Stimulated activated CD4-positive, alpha-beta T cell treated with anti-CD3 and anti-CD28 coated beads, Interleukin-12 subunit alpha, Interleukin-12 subunit beta, amount 100 ng/mL, for 24 hours (primary cell): ENCODE measurements around the gene GRIK3.

Source experiments
- DNase-seq, 2 experiments: peaks; one replicate each; pipeline ENCODE4 v3.0.0-alpha.2; 2020; ENCODE audit warnings: low read depth in 2 of 2

GRIK3 gene

GRCh38 chr1:36981126-36981525, 53.2 kb downstream of the GRIK3 start:
- DNase-seq, result no peak

GRCh38 chr1:36977731-36978406, 56.4 kb downstream of the GRIK3 start:
- DNase-seq, result no peak

- no peak for DNase-seq
These were observed 58.7 kb downstream of the GRIK3 start for GRCh38 chr1:36975642-36976041.

GRCh38 chr1:36973056-36973455, 61.3 kb downstream of the GRIK3 start:
- no peak for DNase-seq

- DNase-seq, result no peak
These were observed 62.3 kb downstream of the GRIK3 start for GRCh38 chr1:36971852-36972618.

- DNase-seq, result no peak
These were observed 65.6 kb downstream of the GRIK3 start for GRCh38 chr1:36968730-36969129.

GRCh38 chr1:36966242-36966641, 68.1 kb downstream of the GRIK3 start:
- DNase-seq, result no peak

GRCh38 chr1:36965275-36966159, 68.8 kb downstream of the GRIK3 start:
- no peak for DNase-seq

- DNase-seq, result no peak
These were observed 69.5 kb downstream of the GRIK3 start for GRCh38 chr1:36964830-36965229.

- no peak for DNase-seq
These were observed 71.3 kb downstream of the GRIK3 start for GRCh38 chr1:36963006-36963405.

- no peak for DNase-seq
These were observed 73.2 kb downstream of the GRIK3 start for GRCh38 chr1:36961062-36961615.

GRCh38 chr1:36956570-36956969, 77.7 kb downstream of the GRIK3 start:
- DNase-seq, result no peak

GRCh38 chr1:36955016-36955415, 79.3 kb downstream of the GRIK3 start:
- no peak for DNase-seq

- no peak for DNase-seq
These were observed 81.3 kb downstream of the GRIK3 start for GRCh38 chr1:36953061-36953460.

GRCh38 chr1:36951761-36952160, 82.6 kb downstream of the GRIK3 start:
- DNase-seq, result no peak

GRCh38 chr1:36951292-36951750, 83.0 kb downstream of the GRIK3 start:
- DNase-seq, result no peak

GRCh38 chr1:36950604-36951291, 83.6 kb downstream of the GRIK3 start:
- DNase-seq, result no peak

- no peak for DNase-seq
These were observed 85.7 kb downstream of the GRIK3 start for GRCh38 chr1:36948606-36949005.

GRCh38 chr1:36948147-36948546, 86.2 kb downstream of the GRIK3 start:
- DNase-seq, result no peak

- no peak for DNase-seq
These were observed 86.9 kb downstream of the GRIK3 start for GRCh38 chr1:36947384-36947783.

GRCh38 chr1:36944883-36945282, 89.4 kb downstream of the GRIK3 start:
- no peak for DNase-seq
